ENCODE measurements around the gene ZFYVE21.

The ZFYVE21 gene

DNA sequence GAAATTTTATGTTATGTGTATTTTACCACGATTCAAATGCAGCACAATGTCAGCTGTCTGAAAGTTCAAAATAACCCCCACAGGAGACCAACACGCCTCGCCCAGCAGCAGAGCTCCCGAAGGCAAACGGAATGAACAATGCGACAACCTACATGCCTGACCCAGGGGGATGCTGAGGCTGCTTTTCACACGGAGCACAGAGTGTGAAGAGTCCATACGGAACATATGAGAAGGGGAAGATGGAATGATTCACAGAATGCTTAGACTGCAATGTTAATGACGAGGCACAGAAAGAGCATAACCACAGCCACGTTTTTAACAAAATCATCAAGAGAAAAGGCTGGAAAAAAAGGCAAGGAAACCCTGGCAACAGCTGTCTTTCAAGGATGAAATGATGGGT is 22.6 kb downstream of the ZFYVE21 start:
- no peak for DNase-seq (ENCODE audit: extremely low read depth, low read depth)
- no peak overlapping the region for H3K4me3 ChIP-seq (replicated peaks; ENCODE audit: low read depth, low read length)
- TF ChIP-seq, protein P1, sequence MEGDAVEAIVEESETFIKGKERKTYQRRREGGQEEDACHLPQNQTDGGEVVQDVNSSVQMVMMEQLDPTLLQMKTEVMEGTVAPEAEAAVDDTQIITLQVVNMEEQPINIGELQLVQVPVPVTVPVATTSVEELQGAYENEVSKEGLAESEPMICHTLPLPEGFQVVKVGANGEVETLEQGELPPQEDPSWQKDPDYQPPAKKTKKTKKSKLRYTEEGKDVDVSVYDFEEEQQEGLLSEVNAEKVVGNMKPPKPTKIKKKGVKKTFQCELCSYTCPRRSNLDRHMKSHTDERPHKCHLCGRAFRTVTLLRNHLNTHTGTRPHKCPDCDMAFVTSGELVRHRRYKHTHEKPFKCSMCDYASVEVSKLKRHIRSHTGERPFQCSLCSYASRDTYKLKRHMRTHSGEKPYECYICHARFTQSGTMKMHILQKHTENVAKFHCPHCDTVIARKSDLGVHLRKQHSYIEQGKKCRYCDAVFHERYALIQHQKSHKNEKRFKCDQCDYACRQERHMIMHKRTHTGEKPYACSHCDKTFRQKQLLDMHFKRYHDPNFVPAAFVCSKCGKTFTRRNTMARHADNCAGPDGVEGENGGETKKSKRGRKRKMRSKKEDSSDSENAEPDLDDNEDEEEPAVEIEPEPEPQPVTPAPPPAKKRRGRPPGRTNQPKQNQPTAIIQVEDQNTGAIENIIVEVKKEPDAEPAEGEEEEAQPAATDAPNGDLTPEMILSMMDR (IDR thresholded peaks at IDR 0.05; ENCODE audit: low read depth, low read length, missing control alignments) = no peak

DNA sequence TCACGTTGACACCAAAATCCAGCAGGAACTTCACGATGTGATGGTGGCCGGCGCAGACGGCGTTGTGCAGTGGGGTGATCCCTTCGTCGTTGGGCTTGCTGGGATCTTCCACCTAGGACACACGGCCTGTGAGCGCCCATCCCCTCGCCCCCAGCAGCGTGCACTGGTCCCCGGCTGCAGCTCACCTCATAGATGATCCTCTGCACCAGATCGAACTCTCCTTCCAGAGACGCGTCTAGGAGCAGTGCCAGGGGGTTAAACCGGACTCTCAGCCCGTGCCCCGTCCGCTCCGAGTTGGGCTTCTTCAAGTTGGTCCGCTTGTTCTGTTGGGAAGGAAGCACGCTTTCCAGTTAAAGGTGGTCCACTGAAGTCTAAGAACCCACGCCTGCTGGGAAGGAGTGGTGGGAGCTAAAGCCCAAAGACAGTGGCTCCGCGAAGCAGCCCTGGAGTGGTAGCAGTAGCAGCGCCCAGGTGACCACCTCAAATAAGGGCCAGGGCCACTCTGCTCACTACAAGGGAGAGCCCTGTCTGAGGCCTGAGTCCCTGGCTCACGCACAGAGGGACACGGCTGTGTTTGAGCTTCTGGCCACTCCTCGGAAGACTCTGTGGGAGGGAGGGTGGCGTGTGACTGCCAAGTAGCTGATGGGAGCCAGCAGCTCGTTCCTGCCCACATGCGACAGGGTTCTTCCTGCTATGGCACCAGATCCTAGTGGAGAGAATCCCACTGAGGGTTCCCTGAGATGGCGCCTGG is 23.3 kb downstream of the ZFYVE21 start:
- TF ChIP-seq, protein P1 (IDR thresholded peaks at IDR 0.05; ENCODE audit: low read depth, low read length, missing control alignments) = no peak
- no peak for DNase-seq (ENCODE audit: extremely low read depth, low read depth)

DNA sequence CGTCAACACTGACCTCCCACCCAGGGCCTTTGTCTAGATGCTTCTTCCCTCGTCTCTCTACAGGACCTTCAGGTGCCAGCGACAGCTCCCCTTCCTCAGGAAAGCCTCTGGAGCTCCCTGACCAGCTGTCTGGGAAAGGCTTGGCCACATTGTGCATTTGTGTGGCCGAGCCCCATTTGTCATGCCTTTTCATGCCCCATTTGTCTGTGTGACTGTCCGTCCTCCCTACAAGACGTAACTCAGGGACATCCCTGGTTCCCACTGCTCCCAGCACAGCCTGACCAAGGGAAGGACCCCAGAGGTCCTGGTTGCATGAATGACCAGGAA is 23.8 kb downstream of the ZFYVE21 start:
- H3K4me3 ChIP-seq (replicated peaks; ENCODE audit: low read depth, low read length) = no peak overlapping the region
- no peak for DNase-seq (ENCODE audit: extremely low read depth, low read depth)
- TF ChIP-seq, protein P1 (IDR thresholded peaks at IDR 0.05; ENCODE audit: low read depth, low read length, missing control alignments) = no peak

More for the DNA sequence above, 23.3 kb downstream of the ZFYVE21 start:
- no peak overlapping the region for H3K4me3 ChIP-seq (replicated peaks; ENCODE audit: low read depth, low read length)

DNA sequence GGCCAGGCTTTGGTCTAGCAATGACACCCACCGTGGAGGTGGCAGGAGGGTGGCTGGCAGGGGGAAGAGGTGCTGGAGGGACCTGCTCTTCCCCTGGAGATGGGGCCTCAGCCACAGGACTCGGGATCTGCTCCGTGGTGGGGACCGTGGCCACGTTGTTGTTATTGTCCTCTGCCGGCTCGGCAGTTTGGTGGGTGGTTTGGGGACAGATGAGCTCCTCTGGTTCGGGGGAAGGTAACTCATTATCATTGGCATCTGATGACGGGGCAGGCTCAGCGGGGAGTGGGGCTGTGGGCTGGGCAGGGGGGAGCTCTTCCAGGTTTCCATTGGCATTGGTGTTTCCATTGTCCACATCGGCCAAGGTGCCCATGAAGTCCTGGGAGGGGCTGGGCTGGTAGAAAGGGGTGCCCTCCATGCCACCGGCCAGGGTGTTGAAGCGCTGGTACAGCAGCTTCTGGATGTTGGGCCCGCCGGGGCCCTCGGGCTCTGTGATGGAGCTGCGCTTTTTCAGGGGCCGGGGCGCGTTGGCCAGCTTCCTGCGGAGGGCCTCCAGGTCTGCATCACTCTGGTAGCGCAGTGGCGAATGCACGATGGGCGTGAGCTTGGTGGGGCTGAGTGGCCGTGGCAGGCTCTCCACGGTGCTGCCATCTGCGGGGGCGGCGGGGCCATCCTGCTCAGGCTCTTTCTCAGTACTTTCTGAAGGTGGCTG is 24.3 kb downstream of the ZFYVE21 start:
- DNase-seq (ENCODE audit: extremely low read depth, low read depth) = no peak
- TF ChIP-seq, protein P1 (IDR thresholded peaks at IDR 0.05; ENCODE audit: low read depth, low read length, missing control alignments) = no peak

DNA sequence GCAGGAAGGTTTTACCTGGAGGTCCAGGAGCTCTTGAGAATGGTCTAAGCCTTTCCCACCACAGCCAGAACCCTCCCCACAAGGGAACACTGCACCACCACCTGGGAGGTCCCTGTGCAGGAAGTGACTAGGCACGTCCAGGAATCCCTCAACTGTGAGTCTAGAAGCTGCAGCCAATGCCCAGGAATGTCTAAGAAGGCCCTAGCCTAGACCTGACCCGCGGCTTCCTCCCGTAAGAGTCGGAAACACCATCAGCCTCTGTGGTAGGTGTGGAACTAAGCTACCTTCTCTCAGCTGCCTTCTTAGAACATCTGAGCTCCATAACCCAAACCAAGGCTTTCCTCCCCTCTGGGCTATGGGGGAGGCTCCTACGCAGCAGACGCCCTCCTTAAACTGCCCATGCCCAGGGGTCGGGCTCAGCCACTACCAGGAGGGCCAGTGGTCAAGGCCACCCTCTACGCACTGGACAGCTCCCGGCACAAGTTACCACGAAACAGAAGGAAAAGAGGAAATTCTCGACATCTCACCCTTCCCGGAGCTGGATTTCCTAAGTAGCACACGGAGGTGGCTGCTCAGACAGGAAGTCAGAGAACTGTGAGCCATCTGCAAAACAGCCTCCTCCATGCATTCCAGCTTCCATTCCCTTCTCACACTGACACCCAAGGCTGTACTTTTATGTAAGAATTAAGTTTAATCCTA is 25.5 kb downstream of the ZFYVE21 start:
- TF ChIP-seq, protein P1 (IDR thresholded peaks at IDR 0.05; ENCODE audit: low read depth, low read length, missing control alignments) = no peak
- DNase-seq (ENCODE audit: extremely low read depth, low read depth) = no peak
- no peak overlapping the region for H3K4me3 ChIP-seq (replicated peaks; ENCODE audit: low read depth, low read length)

More for the DNA sequence above, 24.3 kb downstream of the ZFYVE21 start:
- H3K4me3 ChIP-seq (replicated peaks; ENCODE audit: low read depth, low read length) = no peak overlapping the region

DNA sequence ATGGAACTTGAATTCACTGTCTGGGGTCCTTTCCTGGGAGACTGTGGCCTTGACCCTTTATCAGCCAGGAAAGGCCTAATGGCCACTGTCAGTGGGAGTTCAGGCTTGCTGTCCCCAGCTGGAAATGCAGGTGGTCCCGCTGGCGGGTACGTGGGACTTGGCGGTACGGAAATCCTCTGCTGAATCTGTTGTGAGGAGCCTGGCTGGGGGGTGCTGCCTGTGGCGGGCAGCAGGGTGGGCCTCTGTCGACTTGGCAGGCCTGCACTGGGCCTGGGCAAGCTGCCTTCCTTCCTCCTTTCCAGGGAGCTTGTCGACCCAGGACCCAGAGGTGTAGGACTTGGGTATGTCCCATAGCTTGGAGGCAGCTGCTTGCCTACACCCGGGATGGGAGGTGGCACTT is 26.3 kb downstream of the ZFYVE21 start:
- TF ChIP-seq, protein P1 (IDR thresholded peaks at IDR 0.05; ENCODE audit: low read depth, low read length, missing control alignments) = no peak

More for the DNA sequence above, 26.3 kb downstream of the ZFYVE21 start:
- no peak for DNase-seq (ENCODE audit: extremely low read depth, low read depth)
- H3K4me3 ChIP-seq (replicated peaks; ENCODE audit: low read depth, low read length) = no peak overlapping the region
